Ovary (tissue), 3 donors: ENCODE data around the gene SLC25A25.

ENCODE experiments used
- EP300 ChIP-seq: sonication (generic); formaldehyde crosslinking; IDR thresholded peaks from one replicate; pipeline ENCODE4 v1.6.1; 2017; ENCODE audit warnings: antibody characterized with exemption
- POLR2A ChIP-seq: fragments of 450-650 bp; IDR thresholded peaks from one replicate; pipeline ENCODE4 v1.6.1; 2017; ENCODE audit warnings: antibody characterized with exemption, mild to moderate bottlenecking, moderate library complexity
- TF ChIP-seq, protein P1 (sequence below), 3 donors: fragments of 450-650 bp in 2 of 3; fragments of 200-600 bp in 1 of 3; IDR thresholded peaks; one replicate each; pipeline versions ENCODE4 v1.5.1 to v1.8.0; 2016 to 2022; ENCODE audit warnings: antibody characterized with exemption in 3 of 3, mild to moderate bottlenecking in 1 of 3
- donor health status: DM: no; HTN: no; CAD: no.

DNA sequence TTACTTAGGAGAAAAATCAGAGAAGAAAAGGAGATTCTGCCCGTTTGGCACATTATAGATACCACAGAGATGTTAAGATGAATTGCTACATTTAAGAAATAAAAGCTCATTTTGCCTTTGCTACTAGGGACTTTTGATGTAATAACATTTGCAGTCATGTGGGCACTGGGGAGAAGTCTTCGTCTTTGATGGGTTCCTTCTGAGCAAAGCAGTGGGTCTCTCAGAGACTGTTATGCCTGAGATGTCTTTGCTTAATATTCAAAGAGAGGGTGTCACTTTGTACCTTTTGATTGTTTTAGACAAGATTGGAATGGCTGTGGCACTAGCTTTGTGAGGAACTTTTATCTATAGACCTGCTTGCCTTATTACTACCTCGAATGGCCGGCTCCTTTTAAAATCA lies 25.0 kb downstream of the SLC25A25 start:
- no peak for TF ChIP-seq POLR2A
- TF ChIP-seq, protein P1, sequence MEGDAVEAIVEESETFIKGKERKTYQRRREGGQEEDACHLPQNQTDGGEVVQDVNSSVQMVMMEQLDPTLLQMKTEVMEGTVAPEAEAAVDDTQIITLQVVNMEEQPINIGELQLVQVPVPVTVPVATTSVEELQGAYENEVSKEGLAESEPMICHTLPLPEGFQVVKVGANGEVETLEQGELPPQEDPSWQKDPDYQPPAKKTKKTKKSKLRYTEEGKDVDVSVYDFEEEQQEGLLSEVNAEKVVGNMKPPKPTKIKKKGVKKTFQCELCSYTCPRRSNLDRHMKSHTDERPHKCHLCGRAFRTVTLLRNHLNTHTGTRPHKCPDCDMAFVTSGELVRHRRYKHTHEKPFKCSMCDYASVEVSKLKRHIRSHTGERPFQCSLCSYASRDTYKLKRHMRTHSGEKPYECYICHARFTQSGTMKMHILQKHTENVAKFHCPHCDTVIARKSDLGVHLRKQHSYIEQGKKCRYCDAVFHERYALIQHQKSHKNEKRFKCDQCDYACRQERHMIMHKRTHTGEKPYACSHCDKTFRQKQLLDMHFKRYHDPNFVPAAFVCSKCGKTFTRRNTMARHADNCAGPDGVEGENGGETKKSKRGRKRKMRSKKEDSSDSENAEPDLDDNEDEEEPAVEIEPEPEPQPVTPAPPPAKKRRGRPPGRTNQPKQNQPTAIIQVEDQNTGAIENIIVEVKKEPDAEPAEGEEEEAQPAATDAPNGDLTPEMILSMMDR (IDR thresholded peaks at IDR 0.05), result no peak
- no peak for TF ChIP-seq EP300
